ENCODE results near the gene ARHGAP40. TPM values are rescaled to one million over a fixed set of nuclear protein-coding genes. Genes with fewer than 3 reads are reported as not detected.

ARHGAP40 gene
- total and polyA plus RNA-seq, 2 experiments from 2014 or later = 0.21 TPM; not detected in 1

GRCh38 chr20:38573413-38573812, 28.2 kb upstream of the ARHGAP40 start:
- no peaks in the 10 kb centered on the region for H3K79me2 ChIP-seq (replicated peaks; ENCODE audit: insufficient read depth)
- no peaks in the 10 kb centered on the region for H3F3A ChIP-seq (replicated peaks; ENCODE audit: low read depth)
- H2AFZ ChIP-seq = no peak overlapping the region
- Mint-ChIP-seq H3K27me3 (ENCODE audit: insufficient read depth, low read depth, poor library complexity) (peaks cover 2% of the 10 kb centered on the region), H3K9me3 (no peaks in the 10 kb centered on the region), H3K36me3 (ENCODE audit: low read depth) (peaks cover 17% of the 10 kb centered on the region), H3K27ac (no peak overlapping the region), H3K4me1 (peaks cover 3% of the 10 kb centered on the region; the same call in 2 of the 3 replicates), H3K4me3 (no peak overlapping the region)
- no peaks in the 10 kb centered on the region for H3K9me2 ChIP-seq (ENCODE audit: insufficient read depth)
- H3K4me3 ChIP-seq = no peak overlapping the region
- TF ChIP-seq EZH2 (IDR thresholded peaks at IDR 0.05; ENCODE audit: low read depth, unreplicated experiment) (no peak), ZNF114 (CRISPR knock-in tag; IDR thresholded peaks at IDR 0.05) (no peak), REST (IDR thresholded peaks at IDR 0.05; ENCODE audit: unreplicated experiment) (no peak), ETS1 (IDR thresholded peaks at IDR 0.05) (no peak), JUNB (IDR thresholded peaks at IDR 0.05; ENCODE audit: unreplicated experiment) (no peak), STAT1 (IDR thresholded peaks at IDR 0.05; ENCODE audit: unreplicated experiment) (no peak), EZH2phosphoT487 (IDR thresholded peaks at IDR 0.05; ENCODE audit: unreplicated experiment) (no peak), POLR2AphosphoS5 (IDR thresholded peaks at IDR 0.05; ENCODE audit: low read depth) (no peak), NANOG (IDR thresholded peaks at IDR 0.05; ENCODE audit: borderline replicate concordance) (no peak), CREB1 (CRISPR knock-in tag; IDR thresholded peaks at IDR 0.05; ENCODE audit: low read depth) (no peak), ZNF331 (CRISPR knock-in tag; IDR thresholded peaks at IDR 0.05; ENCODE audit: low read depth) (no peak), CTCF (conservative IDR thresholded peaks at IDR 0.05; ENCODE audit: low read depth in 2 of 2) (no peak), ZNF462 (CRISPR knock-in tag; IDR thresholded peaks at IDR 0.05) (no peak)
- no peak overlapping the region for H3K27ac ChIP-seq (ENCODE audit: low read depth)
- DNase-seq (ENCODE audit: low spot score) (no peak), ATAC-seq (no peak)
- H3K4me1 ChIP-seq (ENCODE audit: insufficient read depth) = no peaks in the 10 kb centered on the region
- H4K20me1 ChIP-seq (replicated peaks; ENCODE audit: insufficient read depth) = no peaks in the 10 kb centered on the region
- peaks cover 28% of the 10 kb centered on the region for H3K36me3 ChIP-seq (ENCODE audit: insufficient read depth)
- H3K27me3 ChIP-seq (ENCODE audit: insufficient read depth) = no peaks in the 10 kb centered on the region
- no peak overlapping the region for H3K4me2 ChIP-seq
